ENCODE results near the gene PPM1N. TPM values are rescaled to one million over a fixed set of nuclear protein-coding genes. Genes with fewer than 3 reads are reported as not detected.

Gene PPM1N
- total and polyA plus RNA-seq, 2 of the 4 experiments (the other 2 are of a cell fraction) = 0.90 to 1.6 TPM

DNA sequence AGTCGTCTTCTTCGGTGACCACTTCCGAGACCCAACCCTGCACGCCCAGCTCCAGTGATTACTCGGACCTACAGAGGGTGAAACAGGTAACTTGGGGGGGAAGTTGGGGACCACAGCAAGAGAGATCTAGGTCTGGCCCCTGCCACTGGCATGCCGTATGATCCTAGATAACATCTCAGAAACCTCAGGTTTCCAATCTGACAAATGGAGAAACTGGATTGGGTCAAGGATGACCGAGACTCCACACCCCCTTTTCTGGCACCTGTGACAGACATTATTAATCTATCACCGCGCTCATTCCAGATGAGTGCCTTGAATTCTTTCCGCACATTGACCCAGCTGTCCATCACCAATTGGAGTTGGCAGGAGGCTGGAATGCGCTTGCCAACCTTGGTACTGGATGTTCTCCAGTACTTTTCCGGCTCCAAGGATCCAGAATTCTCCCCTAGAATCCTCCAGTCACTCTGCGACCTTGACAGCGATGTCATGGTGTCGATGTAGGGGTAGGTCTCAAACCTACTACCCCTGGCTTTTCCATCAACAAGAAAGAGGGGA is 26.4 kb downstream of the PPM1N start:
- no peaks in the 10 kb centered on the region for H3K27me3 ChIP-seq (ENCODE audit: control insufficient read depth, insufficient read depth, low read length)
- no peak overlapping the region for H2BK5ac ChIP-seq (ENCODE audit: low read depth, low read length, poor library complexity, severe bottlenecking)
- H3K4me3 ChIP-seq (ENCODE audit: insufficient read depth, low read depth, low read length) = no peak overlapping the region
- H3K56ac ChIP-seq (ENCODE audit: extremely low read depth, insufficient read depth, low read length) = no peak overlapping the region
- DNase-seq (no peak), ATAC-seq (ENCODE audit: low read depth) (no peak)
- H3K9me1 ChIP-seq (ENCODE audit: insufficient read depth, low read length) = 0 out of 2 replicates have a peak, but pooled peaks cover 4% of the 10 kb centered on the region
- ChIA-PET POLR2A (ENCODE audit: unreplicated experiment) (no interaction called here), CTCF (interaction anchor here (0.6 kb wide), 2 partner anchors 11 to 35 kb away, joined by 5 to 9 read pairs; no protein-coding TSS in a partner anchor)
- in situ Hi-C loops (cut with MboI; ENCODE audit: low sequenced_read_pairs) (loop anchor here (10.0 kb wide), 1 partner anchor 120 kb away; no protein-coding TSS in a partner anchor), dilution Hi-C loops (cut with HindIII; ENCODE audit: low sequenced_read_pairs, unreplicated experiment) (no loop called here), intact Hi-C loops (cut with micrococcal nuclease) (loop anchor here (5.0 kb wide), 1 partner anchor 33 kb away; no protein-coding TSS in a partner anchor)
- no peaks in the 10 kb centered on the region for H3K9me3 ChIP-seq (ENCODE audit: control insufficient read depth, insufficient read depth, low read length)
- no peak overlapping the region for H4K8ac ChIP-seq (ENCODE audit: low read depth in 2 of 2, low read length in 2 of 2)
- H3K23ac ChIP-seq (ENCODE audit: low read depth, low read length) = no peak overlapping the region
- H4K91ac ChIP-seq (ENCODE audit: insufficient read depth, low read depth, low read length) = no peak overlapping the region
- BruUV-seq (replicated peaks) = no TSS peak
- H2AK9ac ChIP-seq (replicated peaks; ENCODE audit: low read depth, low read length, poor library complexity) = no peak overlapping the region
- no peak overlapping the region for H3K9ac ChIP-seq (ENCODE audit: low read depth, low read length)
- H2AK5ac ChIP-seq (ENCODE audit: low read depth, low read length) = no peak overlapping the region
- H4K20me1 ChIP-seq (ENCODE audit: insufficient read depth, low read length) = peaks cover 66% of the 10 kb centered on the region
- H3K4me1 ChIP-seq (ENCODE audit: control insufficient read depth, insufficient read depth, low read length) = peaks cover 2% of the 10 kb centered on the region; the same call in 1 of the 2 replicates
- H3K36me3 ChIP-seq (ENCODE audit: control insufficient read depth, insufficient read depth, low read length) = peaks cover 60% of the 10 kb centered on the region
- WGBS, 2 experiments (ENCODE audit: extremely low coverage in 2 of 2, insufficient read length in 1 of 2) = 97% methylated on average over 6 of the region's 15 CpGs; no CpG with 5 or more reads in 1 of the 2 experiments
- no peak overlapping the region for H2BK120ac ChIP-seq (ENCODE audit: low read depth, low read length)
- no peak overlapping the region for H3K4me2 ChIP-seq (ENCODE audit: low read depth, low read length)
- TF ChIP-seq FOS (IDR thresholded peaks at IDR 0.05; ENCODE audit: low read depth, low read length) (no peak), RCOR1 (IDR thresholded peaks at IDR 0.05; ENCODE audit: insufficient replicate concordance, low read length) (no peak), MAFK (IDR thresholded peaks at IDR 0.05; ENCODE audit: low read depth, low read length) (no peak), RFX5 (IDR thresholded peaks at IDR 0.05; ENCODE audit: low read depth, low read length) (no peak), MXI1 (IDR thresholded peaks at IDR 0.05; ENCODE audit: borderline replicate concordance, low read depth, low read length) (no peak), POLR2A (IDR thresholded peaks at IDR 0.05; ENCODE audit: low read depth, low read length) (no peak), BHLHE40 (IDR thresholded peaks at IDR 0.05; ENCODE audit: low read depth, low read length) (no peak), CHD1 (IDR thresholded peaks at IDR 0.05; ENCODE audit: low read depth, low read length) (no peak), SMC3 (IDR thresholded peaks at IDR 0.05; ENCODE audit: low read depth, low read length) (no peak), CEBPB (IDR thresholded peaks at IDR 0.05; ENCODE audit: low read depth, low read length) (no peak), CTCF (conservative IDR thresholded peaks at IDR 0.05; ENCODE audit: low read depth, low read length) (no peak)
- H3K79me1 ChIP-seq (ENCODE audit: low read depth in 1 of 2, low read length in 2 of 2) = peaks cover 19 to 64% of the 10 kb centered on the region in 2 experiments
- H3K27ac ChIP-seq (ENCODE audit: insufficient read depth, low read length) = no peak overlapping the region
- H3K14ac ChIP-seq (replicated peaks; ENCODE audit: low read depth, low read length) = no peak overlapping the region
- H3K18ac ChIP-seq (ENCODE audit: low read depth, low read length) = no peak overlapping the region
- no peak overlapping the region for H2BK20ac ChIP-seq (ENCODE audit: low read depth, low read length)
- H2BK15ac ChIP-seq (ENCODE audit: low read depth, low read length) = no peak overlapping the region
- H2AFZ ChIP-seq (replicated peaks; ENCODE audit: low read length, poor library complexity) = no peak overlapping the region
- no peak overlapping the region for H3K4ac ChIP-seq (ENCODE audit: low read depth, low read length)
- no peak overlapping the region for H4K5ac ChIP-seq (ENCODE audit: low read depth, low read length)
